ENCODE data around the gene SNRPA. TPM values are rescaled to one million over a fixed set of nuclear protein-coding genes. Genes with fewer than 3 reads are reported as not detected.

The SNRPA gene
- total and polyA plus RNA-seq, 2 of the 8 experiments (the other 6 are each of a cell fraction or from before 2014, with no cell fraction given) = 201 to 202 TPM

GRCh38 chr19:40733149-40733548 is 17.9 kb upstream of the SNRPA start:
- no peak overlapping the region for H3K14ac ChIP-seq (ENCODE audit: insufficient read length)
- H3K4ac ChIP-seq (replicated peaks; ENCODE audit: insufficient read length, low read depth, low read length) = no peak overlapping the region
- H3K79me2 ChIP-seq (ENCODE audit: control insufficient read depth in 1 of 2, insufficient read depth in 2 of 2, low read length in 2 of 2) = no peaks in the 10 kb centered on the region
- H4K20me1 ChIP-seq (replicated peaks in 1 of 2; ENCODE audit: control insufficient read depth in 1 of 2, insufficient read depth in 2 of 2, low read length in 2 of 2) = peaks cover 0 to 2% of the 10 kb centered on the region in 2 experiments
- H4K91ac ChIP-seq (replicated peaks; ENCODE audit: insufficient read length, low read length) = no peak overlapping the region
- H4K5ac ChIP-seq (ENCODE audit: insufficient read length, low read depth, low read length) = no peak overlapping the region
- no peak overlapping the region for H3K9ac ChIP-seq (replicated peaks in 1 of 4; ENCODE audit: extremely low read depth in 1 of 4, low read depth in 3 of 4, low read length in 3 of 4)
- no peak overlapping the region for H3K4me2 ChIP-seq (ENCODE audit: insufficient read depth in 1 of 2, low read depth in 2 of 2, low read length in 2 of 2)
- no peak overlapping the region for H2AFZ ChIP-seq (ENCODE audit: low read length)
- no peak overlapping the region for H3K56ac ChIP-seq (replicated peaks; ENCODE audit: insufficient read length, low read depth, low read length)
- H2AK5ac ChIP-seq (ENCODE audit: low read depth, low read length) = no peak overlapping the region
- WGBS, 2 experiments (ENCODE audit: extremely low coverage in 1 of 2, insufficient coverage in 1 of 2, insufficient read length in 1 of 2, insufficient replicate concordance in 2 of 2, low coverage in 1 of 2, low lambda C conversion rate in 2 of 2, missing lambda C conversion rate in 1 of 2) = 96% methylated on average over 12 of the region's 13 CpGs; no CpG with 5 or more reads in 1 of the 2 experiments
- no peak overlapping the region for H3K4me3 ChIP-seq (ENCODE audit: extremely low read depth in 1 of 4, insufficient read depth in 2 of 4, low read depth in 3 of 4, low read length in 4 of 4)
- no peak overlapping the region for H2BK120ac ChIP-seq (replicated peaks; ENCODE audit: low read depth, low read length)
- H3K23me2 ChIP-seq (ENCODE audit: low read depth, low read length) = no peaks in the 10 kb centered on the region
- no peak overlapping the region for H3K27ac ChIP-seq (ENCODE audit: low read depth, low read length)
- H4K8ac ChIP-seq (ENCODE audit: extremely low read depth, insufficient read depth, low read length) = no peak overlapping the region
- TF ChIP-seq TAF7 (optimal IDR thresholded peaks at IDR 0.05; ENCODE audit: borderline replicate concordance, low read depth, low read length) (no peak), KDM4A (IDR thresholded peaks at IDR 0.05; ENCODE audit: low read depth, low read length, severe bottlenecking) (no peak), SP1 (IDR thresholded peaks at IDR 0.05; ENCODE audit: low read depth, low read length) (no peak), TAF1 (IDR thresholded peaks at IDR 0.05; ENCODE audit: low read depth, low read length) (no peak), RBBP5 (IDR thresholded peaks at IDR 0.05; ENCODE audit: borderline replicate concordance, low read depth, low read length) (no peak), GABPA (IDR thresholded peaks at IDR 0.05; ENCODE audit: borderline replicate concordance, insufficient read depth, low read length) (no peak), JUND (IDR thresholded peaks at IDR 0.05; ENCODE audit: low read length) (no peak), BRCA1 (IDR thresholded peaks at IDR 0.05; ENCODE audit: low read depth, low read length) (no peak), CBX8 (IDR thresholded peaks at IDR 0.05; ENCODE audit: borderline replicate concordance, low read depth, low read length) (no peak)
- no peak overlapping the region for H3K23ac ChIP-seq (ENCODE audit: insufficient read length)
- FAIRE-seq = no peak
- H2BK20ac ChIP-seq (ENCODE audit: low read length) = no peak overlapping the region
- H3K18ac ChIP-seq (ENCODE audit: extremely low read depth, low read length) = no peak overlapping the region
- H2BK5ac ChIP-seq (ENCODE audit: low read depth, low read length) = no peak overlapping the region
- ChIA-PET POLR2A (ENCODE audit: partially characterized antibody) (interaction anchor here (1.0 to 3.0 kb wide), 6 partner anchors 10 to 91 kb away, joined by 3 to 10 read pairs (median 6); partner anchors contain the start of genes ACTMAP, COQ8B and ITPKC), CTCF (ENCODE audit: partially characterized antibody) (interaction anchor here (1.0 to 2.3 kb wide), 4 partner anchors 10 to 87 kb away, joined by 3 to 10 read pairs (median 4); partner anchors contain the start of genes COQ8B and ITPKC)
- no peaks in the 10 kb centered on the region; a peak in 1 of 7 replicates for H3K4me1 ChIP-seq (replicated peaks in 1 of 4; ENCODE audit: control insufficient read depth in 3 of 4, insufficient read depth in 4 of 4, low read length in 3 of 4)
- H3K36me3 ChIP-seq (ENCODE audit: control insufficient read depth in 2 of 4, insufficient read depth in 4 of 4, low read length in 3 of 4) = peaks cover 4 to 31% (median 22%) of the 10 kb centered on the region in 4 experiments; a peak in 6 of 8 replicates
- H2BK15ac ChIP-seq (ENCODE audit: low read length) = no peak overlapping the region
- no peak overlapping the region for H2BK12ac ChIP-seq (ENCODE audit: low read depth, low read length)
- H3K9me3 ChIP-seq (ENCODE audit: insufficient read depth in 2 of 2, low read depth in 1 of 2, low read length in 1 of 2) = no peaks in the 10 kb centered on the region
- H3K27me3 ChIP-seq (replicated peaks in 1 of 4; ENCODE audit: control insufficient read depth in 3 of 4, extremely low read depth in 1 of 4, insufficient read depth in 3 of 4, low read length in 3 of 4) = no peaks in the 10 kb centered on the region
- no peaks in the 10 kb centered on the region; the same call in 1 of the 2 replicates for H3K79me1 ChIP-seq (ENCODE audit: low read depth, low read length)
- no peak for DNase-seq (ENCODE audit: low read depth in 1 of 2, low spot score in 2 of 2)

All from H1 (cell line).